Testis (tissue), 2 donors: ENCODE results near the gene BIN1.

Experiments used
- POLR2A ChIP-seq: fragments of 450-650 bp; IDR thresholded peaks from one replicate; pipeline ENCODE4 v1.6.1; 2017; ENCODE audit warnings: antibody characterized with exemption, mild to moderate bottlenecking, moderate library complexity
- TF ChIP-seq, protein P1 (sequence below), 3 experiments: fragments of 450-650 bp in 2 of 3; fragments of 200-600 bp in 1 of 3; sonication (generic) in 1 of 3; IDR thresholded peaks; one replicate each; pipeline ENCODE4 v1.5.1; 2016 to 2019; ENCODE audit warnings: antibody characterized with exemption in 3 of 3, mild to moderate bottlenecking in 2 of 3, moderate library complexity in 1 of 3

- TF ChIP-seq, protein P1, sequence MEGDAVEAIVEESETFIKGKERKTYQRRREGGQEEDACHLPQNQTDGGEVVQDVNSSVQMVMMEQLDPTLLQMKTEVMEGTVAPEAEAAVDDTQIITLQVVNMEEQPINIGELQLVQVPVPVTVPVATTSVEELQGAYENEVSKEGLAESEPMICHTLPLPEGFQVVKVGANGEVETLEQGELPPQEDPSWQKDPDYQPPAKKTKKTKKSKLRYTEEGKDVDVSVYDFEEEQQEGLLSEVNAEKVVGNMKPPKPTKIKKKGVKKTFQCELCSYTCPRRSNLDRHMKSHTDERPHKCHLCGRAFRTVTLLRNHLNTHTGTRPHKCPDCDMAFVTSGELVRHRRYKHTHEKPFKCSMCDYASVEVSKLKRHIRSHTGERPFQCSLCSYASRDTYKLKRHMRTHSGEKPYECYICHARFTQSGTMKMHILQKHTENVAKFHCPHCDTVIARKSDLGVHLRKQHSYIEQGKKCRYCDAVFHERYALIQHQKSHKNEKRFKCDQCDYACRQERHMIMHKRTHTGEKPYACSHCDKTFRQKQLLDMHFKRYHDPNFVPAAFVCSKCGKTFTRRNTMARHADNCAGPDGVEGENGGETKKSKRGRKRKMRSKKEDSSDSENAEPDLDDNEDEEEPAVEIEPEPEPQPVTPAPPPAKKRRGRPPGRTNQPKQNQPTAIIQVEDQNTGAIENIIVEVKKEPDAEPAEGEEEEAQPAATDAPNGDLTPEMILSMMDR (IDR thresholded peaks at IDR 0.05) = no peak
- no peak for TF ChIP-seq POLR2A
Measured at GRCh38 chr2:127122361-127123027, 15.5 kb upstream of the BIN1 start.
